ENCODE data around the gene GARNL3.

DNA sequence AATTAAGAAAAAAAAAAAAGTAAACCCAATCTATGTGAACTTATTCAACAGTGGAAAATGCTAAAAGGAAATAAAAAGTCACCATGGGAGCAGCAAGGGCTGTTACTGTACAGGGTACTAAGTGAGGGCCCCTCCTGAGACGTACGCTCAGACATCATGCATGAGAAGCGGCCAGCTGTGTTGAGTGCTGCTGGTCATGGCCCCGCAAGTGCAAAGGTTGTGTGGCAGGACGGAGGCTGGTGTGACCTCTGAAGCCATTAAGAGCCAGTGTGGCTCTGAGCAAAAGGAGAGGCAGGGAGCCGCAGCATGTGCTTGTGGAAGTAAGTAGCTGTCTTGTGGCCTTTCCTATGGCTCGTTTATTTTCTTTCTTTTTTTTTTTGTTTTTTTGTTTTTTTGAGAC, 156.5 kb downstream of the GARNL3 start:
- TF ChIP-seq POLR2AphosphoS5 (IDR thresholded peaks at IDR 0.05; ENCODE audit: low read depth): no peak
- TF ChIP-seq, protein P1, sequence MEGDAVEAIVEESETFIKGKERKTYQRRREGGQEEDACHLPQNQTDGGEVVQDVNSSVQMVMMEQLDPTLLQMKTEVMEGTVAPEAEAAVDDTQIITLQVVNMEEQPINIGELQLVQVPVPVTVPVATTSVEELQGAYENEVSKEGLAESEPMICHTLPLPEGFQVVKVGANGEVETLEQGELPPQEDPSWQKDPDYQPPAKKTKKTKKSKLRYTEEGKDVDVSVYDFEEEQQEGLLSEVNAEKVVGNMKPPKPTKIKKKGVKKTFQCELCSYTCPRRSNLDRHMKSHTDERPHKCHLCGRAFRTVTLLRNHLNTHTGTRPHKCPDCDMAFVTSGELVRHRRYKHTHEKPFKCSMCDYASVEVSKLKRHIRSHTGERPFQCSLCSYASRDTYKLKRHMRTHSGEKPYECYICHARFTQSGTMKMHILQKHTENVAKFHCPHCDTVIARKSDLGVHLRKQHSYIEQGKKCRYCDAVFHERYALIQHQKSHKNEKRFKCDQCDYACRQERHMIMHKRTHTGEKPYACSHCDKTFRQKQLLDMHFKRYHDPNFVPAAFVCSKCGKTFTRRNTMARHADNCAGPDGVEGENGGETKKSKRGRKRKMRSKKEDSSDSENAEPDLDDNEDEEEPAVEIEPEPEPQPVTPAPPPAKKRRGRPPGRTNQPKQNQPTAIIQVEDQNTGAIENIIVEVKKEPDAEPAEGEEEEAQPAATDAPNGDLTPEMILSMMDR (IDR thresholded peaks at IDR 0.05; ENCODE audit: insufficient read depth, low read length): no peak
- TF ChIP-seq, protein P2, sequence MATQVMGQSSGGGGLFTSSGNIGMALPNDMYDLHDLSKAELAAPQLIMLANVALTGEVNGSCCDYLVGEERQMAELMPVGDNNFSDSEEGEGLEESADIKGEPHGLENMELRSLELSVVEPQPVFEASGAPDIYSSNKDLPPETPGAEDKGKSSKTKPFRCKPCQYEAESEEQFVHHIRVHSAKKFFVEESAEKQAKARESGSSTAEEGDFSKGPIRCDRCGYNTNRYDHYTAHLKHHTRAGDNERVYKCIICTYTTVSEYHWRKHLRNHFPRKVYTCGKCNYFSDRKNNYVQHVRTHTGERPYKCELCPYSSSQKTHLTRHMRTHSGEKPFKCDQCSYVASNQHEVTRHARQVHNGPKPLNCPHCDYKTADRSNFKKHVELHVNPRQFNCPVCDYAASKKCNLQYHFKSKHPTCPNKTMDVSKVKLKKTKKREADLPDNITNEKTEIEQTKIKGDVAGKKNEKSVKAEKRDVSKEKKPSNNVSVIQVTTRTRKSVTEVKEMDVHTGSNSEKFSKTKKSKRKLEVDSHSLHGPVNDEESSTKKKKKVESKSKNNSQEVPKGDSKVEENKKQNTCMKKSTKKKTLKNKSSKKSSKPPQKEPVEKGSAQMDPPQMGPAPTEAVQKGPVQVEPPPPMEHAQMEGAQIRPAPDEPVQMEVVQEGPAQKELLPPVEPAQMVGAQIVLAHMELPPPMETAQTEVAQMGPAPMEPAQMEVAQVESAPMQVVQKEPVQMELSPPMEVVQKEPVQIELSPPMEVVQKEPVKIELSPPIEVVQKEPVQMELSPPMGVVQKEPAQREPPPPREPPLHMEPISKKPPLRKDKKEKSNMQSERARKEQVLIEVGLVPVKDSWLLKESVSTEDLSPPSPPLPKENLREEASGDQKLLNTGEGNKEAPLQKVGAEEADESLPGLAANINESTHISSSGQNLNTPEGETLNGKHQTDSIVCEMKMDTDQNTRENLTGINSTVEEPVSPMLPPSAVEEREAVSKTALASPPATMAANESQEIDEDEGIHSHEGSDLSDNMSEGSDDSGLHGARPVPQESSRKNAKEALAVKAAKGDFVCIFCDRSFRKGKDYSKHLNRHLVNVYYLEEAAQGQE (IDR thresholded peaks at IDR 0.05; ENCODE audit: insufficient replicate concordance, low read depth): no peak

All from HL-60 (cell line).